ENCODE data around the gene WDR27.
"Not testable (repeated sequence)": the region's sequence is repeated elsewhere in the genome, so short reads cannot be mapped to it uniquely, and the experiment has no call there.

WDR27 gene

DNA sequence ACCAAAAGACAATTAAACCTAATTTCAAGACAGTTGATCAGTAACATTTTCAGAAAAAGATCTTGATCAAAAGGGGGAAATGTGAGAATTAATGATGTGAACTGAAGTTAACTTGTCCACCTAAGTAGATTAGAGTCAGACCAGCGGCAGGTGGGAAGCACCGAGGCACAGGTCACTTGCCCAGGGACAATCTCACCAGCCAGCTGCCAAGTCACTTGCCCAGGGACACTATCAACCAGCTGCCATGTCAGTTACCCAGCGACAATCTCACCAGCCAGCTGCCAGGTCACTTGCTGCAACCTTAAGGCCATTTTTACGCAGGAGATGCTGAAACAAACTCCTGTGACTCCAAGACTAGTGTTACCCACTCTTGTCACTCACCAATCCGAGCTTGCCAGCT lies 260.5 kb downstream of the WDR27 start:
- H3K27me3 ChIP-seq (ENCODE audit: insufficient read depth, low read length, poor library complexity, severe bottlenecking) = no peaks in the 10 kb centered on the region
- no peaks in the 10 kb centered on the region for H4K20me1 ChIP-seq (ENCODE audit: insufficient read depth, low read length, poor library complexity, severe bottlenecking)
- H3K36me3 ChIP-seq (ENCODE audit: insufficient read depth, low read length) = no peaks in the 10 kb centered on the region
- TF ChIP-seq, protein P1, sequence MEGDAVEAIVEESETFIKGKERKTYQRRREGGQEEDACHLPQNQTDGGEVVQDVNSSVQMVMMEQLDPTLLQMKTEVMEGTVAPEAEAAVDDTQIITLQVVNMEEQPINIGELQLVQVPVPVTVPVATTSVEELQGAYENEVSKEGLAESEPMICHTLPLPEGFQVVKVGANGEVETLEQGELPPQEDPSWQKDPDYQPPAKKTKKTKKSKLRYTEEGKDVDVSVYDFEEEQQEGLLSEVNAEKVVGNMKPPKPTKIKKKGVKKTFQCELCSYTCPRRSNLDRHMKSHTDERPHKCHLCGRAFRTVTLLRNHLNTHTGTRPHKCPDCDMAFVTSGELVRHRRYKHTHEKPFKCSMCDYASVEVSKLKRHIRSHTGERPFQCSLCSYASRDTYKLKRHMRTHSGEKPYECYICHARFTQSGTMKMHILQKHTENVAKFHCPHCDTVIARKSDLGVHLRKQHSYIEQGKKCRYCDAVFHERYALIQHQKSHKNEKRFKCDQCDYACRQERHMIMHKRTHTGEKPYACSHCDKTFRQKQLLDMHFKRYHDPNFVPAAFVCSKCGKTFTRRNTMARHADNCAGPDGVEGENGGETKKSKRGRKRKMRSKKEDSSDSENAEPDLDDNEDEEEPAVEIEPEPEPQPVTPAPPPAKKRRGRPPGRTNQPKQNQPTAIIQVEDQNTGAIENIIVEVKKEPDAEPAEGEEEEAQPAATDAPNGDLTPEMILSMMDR (conservative IDR thresholded peaks at IDR 0.05; ENCODE audit: low read length) = no peak
- TF ChIP-seq EZH2phosphoT487 (IDR thresholded peaks at IDR 0.05; ENCODE audit: borderline replicate concordance) = no peak
- H3K4me2 ChIP-seq (ENCODE audit: low read depth, low read length, poor library complexity, severe bottlenecking) = no peak overlapping the region
- H3K4me1 ChIP-seq (ENCODE audit: insufficient read depth, low read length, poor library complexity, severe bottlenecking) = no peaks in the 10 kb centered on the region
- no peak overlapping the region for H3K9ac ChIP-seq (ENCODE audit: low read depth, low read length, poor library complexity, severe bottlenecking)
- H2AFZ ChIP-seq (ENCODE audit: low read length) = no peak overlapping the region
- peaks cover 18% of the 10 kb centered on the region; the same call in 1 of the 2 replicates for H3K9me3 ChIP-seq (ENCODE audit: insufficient read depth, low read depth, low read length)
- no peaks in the 10 kb centered on the region for H3F3A ChIP-seq (ENCODE audit: low read depth)
- no peaks in the 10 kb centered on the region for H3K9me2 ChIP-seq (replicated peaks; ENCODE audit: low read depth, low read length)
- H3K79me2 ChIP-seq (ENCODE audit: insufficient read depth, low read length) = no peaks in the 10 kb centered on the region
- H3K4me3 ChIP-seq (ENCODE audit: low read length, poor library complexity, severe bottlenecking) = no peak overlapping the region

DNA sequence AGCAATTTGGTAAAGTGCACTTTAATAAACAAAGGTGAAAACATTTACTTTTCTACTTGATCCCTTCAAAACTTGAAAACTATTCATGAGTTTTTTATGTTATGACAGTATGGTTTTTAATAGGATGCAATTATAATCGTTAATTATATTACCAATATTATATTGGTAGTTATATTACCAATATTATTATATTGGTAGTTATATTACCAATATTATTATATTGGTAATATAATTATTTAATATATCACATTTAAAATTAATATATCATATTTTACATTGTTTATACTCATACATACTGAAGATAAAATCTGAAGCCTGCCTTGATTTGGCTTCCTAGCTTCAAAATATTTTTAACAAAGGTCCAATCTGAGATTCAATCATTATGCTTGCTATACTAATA lies 262.1 kb downstream of the WDR27 start:
- no peaks in the 10 kb centered on the region for H3K36me3 ChIP-seq (ENCODE audit: insufficient read depth, low read length)
- H3K4me1 ChIP-seq (ENCODE audit: insufficient read depth, low read length, poor library complexity, severe bottlenecking) = no peaks in the 10 kb centered on the region
- H3K4me2 ChIP-seq (ENCODE audit: low read depth, low read length, poor library complexity, severe bottlenecking) = no peak overlapping the region
- H3K9me3 ChIP-seq (ENCODE audit: insufficient read depth, low read depth, low read length) = peaks cover 15% of the 10 kb centered on the region; the same call in 1 of the 2 replicates
- no peak overlapping the region for H3K4me3 ChIP-seq (ENCODE audit: low read length, poor library complexity, severe bottlenecking)
- TF ChIP-seq, protein P1 (conservative IDR thresholded peaks at IDR 0.05; ENCODE audit: low read length) = no peak
- no peak for TF ChIP-seq EZH2phosphoT487 (IDR thresholded peaks at IDR 0.05; ENCODE audit: borderline replicate concordance)
- H3K9me2 ChIP-seq (replicated peaks; ENCODE audit: low read depth, low read length) = no peaks in the 10 kb centered on the region
- H3K79me2 ChIP-seq (ENCODE audit: insufficient read depth, low read length) = no peaks in the 10 kb centered on the region
- H3F3A ChIP-seq (ENCODE audit: low read depth) = no peaks in the 10 kb centered on the region
- no peaks in the 10 kb centered on the region for H3K27me3 ChIP-seq (ENCODE audit: insufficient read depth, low read length, poor library complexity, severe bottlenecking)
- no peaks in the 10 kb centered on the region for H4K20me1 ChIP-seq (ENCODE audit: insufficient read depth, low read length, poor library complexity, severe bottlenecking)
- no peak overlapping the region for H3K9ac ChIP-seq (ENCODE audit: low read depth, low read length, poor library complexity, severe bottlenecking)
- H2AFZ ChIP-seq (ENCODE audit: low read length) = no peak overlapping the region

DNA sequence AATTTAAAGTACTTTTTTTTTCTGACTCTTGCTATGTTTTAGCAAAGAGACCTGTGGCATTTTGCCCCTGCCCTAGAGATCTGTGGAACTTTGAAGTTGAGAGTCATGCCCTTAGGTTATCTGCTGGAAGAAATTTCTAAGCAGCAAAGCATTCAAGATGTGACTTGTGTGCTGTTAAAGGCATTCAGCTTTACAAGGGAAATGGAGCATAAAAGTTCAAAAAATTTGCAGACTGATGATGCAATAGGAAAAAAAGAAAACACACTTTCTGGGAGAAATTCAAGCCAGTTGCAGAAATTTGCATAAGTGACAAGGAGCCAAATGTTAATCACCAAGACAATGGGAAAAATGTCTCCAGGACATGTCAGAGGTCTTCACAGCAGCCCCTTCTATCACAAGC lies 267.3 kb downstream of the WDR27 start:
- not testable (repeated sequence) for H3F3A ChIP-seq (ENCODE audit: low read depth); H2AFZ ChIP-seq (ENCODE audit: low read length); H3K9me2 ChIP-seq (replicated peaks; ENCODE audit: low read depth, low read length); H3K4me3 ChIP-seq (ENCODE audit: low read length, poor library complexity, severe bottlenecking); H3K4me2 ChIP-seq (ENCODE audit: low read depth, low read length, poor library complexity, severe bottlenecking); H3K27me3 ChIP-seq (ENCODE audit: insufficient read depth, low read length, poor library complexity, severe bottlenecking); H3K4me1 ChIP-seq (ENCODE audit: insufficient read depth, low read length, poor library complexity, severe bottlenecking); H3K79me2 ChIP-seq (ENCODE audit: insufficient read depth, low read length); H3K9ac ChIP-seq (ENCODE audit: low read depth, low read length, poor library complexity, severe bottlenecking); H4K20me1 ChIP-seq (ENCODE audit: insufficient read depth, low read length, poor library complexity, severe bottlenecking); H3K36me3 ChIP-seq (ENCODE audit: insufficient read depth, low read length)
- peaks cover 16% of the 10 kb centered on the region; the same call in 1 of the 2 replicates for H3K9me3 ChIP-seq (ENCODE audit: insufficient read depth, low read depth, low read length)

DNA sequence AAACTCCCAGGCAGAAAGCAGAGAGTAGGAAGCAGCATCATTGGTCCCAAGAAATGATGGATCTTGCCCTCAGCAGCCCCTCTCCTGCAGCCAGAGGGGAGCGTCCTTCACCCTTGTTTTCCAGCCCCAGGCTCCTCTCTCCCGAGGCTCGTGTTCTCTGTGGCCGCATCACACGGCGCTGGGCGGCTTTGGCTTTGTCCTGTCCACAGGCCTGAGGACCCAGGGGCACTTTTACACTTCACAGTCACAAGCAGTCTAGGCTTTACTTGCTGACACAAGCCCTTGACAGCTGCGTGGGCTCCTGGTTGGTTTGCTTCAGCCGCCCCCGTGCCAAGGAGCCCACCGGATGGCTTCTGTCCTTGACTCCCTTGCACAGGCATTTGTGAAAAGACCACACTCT lies 272.8 kb downstream of the WDR27 start:
- H3K36me3 ChIP-seq (ENCODE audit: insufficient read depth, low read length) = no peaks in the 10 kb centered on the region
- no peak overlapping the region for H3K4me2 ChIP-seq (ENCODE audit: low read depth, low read length, poor library complexity, severe bottlenecking)
- no peak for TF ChIP-seq EZH2phosphoT487 (IDR thresholded peaks at IDR 0.05; ENCODE audit: borderline replicate concordance)
- TF ChIP-seq, protein P1 (conservative IDR thresholded peaks at IDR 0.05; ENCODE audit: low read length) = no peak
- H3K4me3 ChIP-seq (ENCODE audit: low read length, poor library complexity, severe bottlenecking) = no peak overlapping the region
- H4K20me1 ChIP-seq (ENCODE audit: insufficient read depth, low read length, poor library complexity, severe bottlenecking) = no peaks in the 10 kb centered on the region
- no peaks in the 10 kb centered on the region for H3K4me1 ChIP-seq (ENCODE audit: insufficient read depth, low read length, poor library complexity, severe bottlenecking)
- no peak overlapping the region for H2AFZ ChIP-seq (ENCODE audit: low read length)
- H3K79me2 ChIP-seq (ENCODE audit: insufficient read depth, low read length) = no peaks in the 10 kb centered on the region
- no peak overlapping the region for H3K9ac ChIP-seq (ENCODE audit: low read depth, low read length, poor library complexity, severe bottlenecking)
- H3K9me2 ChIP-seq (replicated peaks; ENCODE audit: low read depth, low read length) = no peaks in the 10 kb centered on the region
- no peaks in the 10 kb centered on the region for H3K27me3 ChIP-seq (ENCODE audit: insufficient read depth, low read length, poor library complexity, severe bottlenecking)
- H3K9me3 ChIP-seq (ENCODE audit: insufficient read depth, low read depth, low read length) = peaks cover 23% of the 10 kb centered on the region; the same call in 1 of the 2 replicates
- no peaks in the 10 kb centered on the region for H3F3A ChIP-seq (ENCODE audit: low read depth)

Data from Loucy (cell line).